ENCODE results near the gene MACROH2A1. TPM values are rescaled to one million over a fixed set of nuclear protein-coding genes. Genes with fewer than 3 reads are reported as not detected.

The MACROH2A1 gene
- total and polyA plus RNA-seq, 2 experiments from 2014 or later = 115 to 125 TPM

DNA sequence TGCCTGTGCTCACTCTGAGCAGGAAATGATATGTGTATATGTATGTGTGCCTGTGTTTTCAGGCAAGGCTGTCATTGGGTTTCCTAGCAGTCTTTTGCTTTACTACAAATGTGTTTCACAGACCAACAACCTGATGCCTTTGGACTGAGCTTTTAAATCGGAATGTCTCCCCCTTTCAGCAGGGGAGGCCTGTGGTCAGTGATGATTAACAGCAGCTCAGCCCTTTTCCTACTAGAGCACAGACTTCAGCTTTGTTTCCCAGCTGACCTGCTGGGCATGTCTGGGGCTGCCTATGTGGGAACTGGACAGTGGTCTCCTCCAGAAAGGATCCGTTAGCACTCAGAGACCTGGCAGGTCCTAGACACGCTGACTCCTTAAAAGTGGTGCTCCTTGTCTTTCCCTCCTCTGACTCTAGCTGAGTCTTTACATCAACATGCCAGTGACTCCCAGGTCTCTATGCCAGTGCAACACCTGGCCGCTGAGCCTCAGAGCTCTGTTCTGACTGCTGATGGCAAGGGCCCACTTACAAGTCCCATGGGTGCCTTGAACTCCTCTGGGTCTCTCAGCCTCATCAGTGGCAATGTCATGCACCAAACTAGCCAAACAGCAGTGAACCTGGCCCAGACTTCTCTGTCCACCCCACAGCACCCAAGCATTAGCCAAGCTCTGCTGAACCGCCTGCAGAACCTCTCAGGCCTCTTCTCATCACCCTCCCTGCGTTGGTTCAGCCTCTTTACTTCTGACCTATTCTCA lies 7.7 kb downstream of the MACROH2A1 start:
- peaks cover 52% of the 10 kb centered on the region for H3F3A ChIP-seq (ENCODE audit: insufficient read depth)
- H3K4me1 ChIP-seq (ENCODE audit: insufficient read depth) = peaks cover 59% of the 10 kb centered on the region
- peaks cover 7% of the 10 kb centered on the region; the same call in 1 of the 2 replicates for H3K36me3 ChIP-seq (ENCODE audit: low read depth)
- WGBS, 2 experiments (ENCODE audit: low coverage in 1 of 2, low lambda C conversion rate in 2 of 2, missing lambda C conversion rate in 2 of 2) = 70% methylated on average over 6 of the region's 6 CpGs
- H3K4me2 ChIP-seq (ENCODE audit: unreplicated experiment) = peak overlapping the region; percentile 66
- H3K9ac ChIP-seq = peak overlapping the region; percentile 62
- H4K20me1 ChIP-seq (ENCODE audit: insufficient read depth) = peaks cover 13% of the 10 kb centered on the region; the same call in 1 of the 2 replicates
- no peaks in the 10 kb centered on the region for H3K27me3 ChIP-seq (replicated peaks; ENCODE audit: insufficient read depth)
- H3K4me3 ChIP-seq = peak overlapping the region; percentile 21
- peak overlapping the region; percentile 89 for H3K27ac ChIP-seq
- in situ Hi-C loops (cut with MboI) = no loop called here
- peak; percentile 90 for DNase-seq
- H2AFZ ChIP-seq = no peak overlapping the region
- TF ChIP-seq EZH2phosphoT487 (IDR thresholded peaks at IDR 0.05; ENCODE audit: insufficient read depth, low read depth) = no peak
- no peak for TF ChIP-seq EZH2 (IDR thresholded peaks at IDR 0.05; ENCODE audit: insufficient read depth, poor library complexity, severe bottlenecking)
- H3K79me2 ChIP-seq (ENCODE audit: insufficient read depth) = peaks cover 95% of the 10 kb centered on the region
- H3K9me3 ChIP-seq (ENCODE audit: low read depth) = no peaks in the 10 kb centered on the region
- no peaks in the 10 kb centered on the region for H3K9me2 ChIP-seq (ENCODE audit: insufficient read depth)

DNA sequence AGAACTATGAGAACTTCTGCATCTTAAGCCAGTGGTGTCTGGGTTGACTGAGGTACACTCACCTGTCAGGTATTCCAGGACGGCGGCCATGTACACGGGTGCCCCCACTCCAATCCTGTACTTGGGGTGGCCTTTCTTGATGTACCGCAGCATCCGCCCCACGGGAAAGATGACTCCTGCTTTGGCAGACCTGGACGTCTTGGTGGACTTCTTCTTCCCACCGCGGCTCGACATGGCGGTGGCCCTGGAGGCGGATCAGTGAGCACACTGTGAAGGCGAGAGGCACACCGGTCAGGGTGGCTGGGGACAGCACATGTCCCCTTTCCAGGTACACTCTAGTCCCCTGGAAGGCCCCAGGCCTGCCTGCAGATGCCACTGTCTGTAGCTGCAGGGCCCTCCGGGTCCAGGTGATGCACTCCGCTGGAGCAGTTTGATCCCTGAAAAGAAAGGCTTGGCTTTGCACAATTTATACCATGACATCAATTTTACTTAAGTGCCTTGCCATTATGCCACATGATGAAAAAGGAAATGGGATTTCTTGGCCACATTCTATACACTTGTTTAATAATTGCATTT lies 10.1 kb downstream of the MACROH2A1 start:
- Histone ChIP-seq H3K9me2 (ENCODE audit: insufficient read depth) (no peaks in the 10 kb centered on the region), H4K20me1 (ENCODE audit: insufficient read depth) (peaks cover 13% of the 10 kb centered on the region; the same call in 1 of the 2 replicates), H3K4me3 (no peak overlapping the region), H3K9me3 (ENCODE audit: low read depth) (no peaks in the 10 kb centered on the region), H3K27ac (no peak overlapping the region), H3K4me2 (ENCODE audit: unreplicated experiment) (no peak overlapping the region), H3K4me1 (ENCODE audit: insufficient read depth) (peaks cover 70% of the 10 kb centered on the region), H3K9ac (no peak overlapping the region), H2AFZ (no peak overlapping the region), H3K27me3 (replicated peaks; ENCODE audit: insufficient read depth) (no peaks in the 10 kb centered on the region), H3F3A (ENCODE audit: insufficient read depth) (peaks cover 58% of the 10 kb centered on the region), H3K79me2 (ENCODE audit: insufficient read depth) (peaks cover 94% of the 10 kb centered on the region), H3K36me3 (ENCODE audit: low read depth) (peaks cover 7% of the 10 kb centered on the region; the same call in 1 of the 2 replicates)
- in situ Hi-C loops (cut with MboI) = no loop called here
- no peak for DNase-seq
- TF ChIP-seq EZH2phosphoT487 (IDR thresholded peaks at IDR 0.05; ENCODE audit: insufficient read depth, low read depth) = no peak
- TF ChIP-seq EZH2 (IDR thresholded peaks at IDR 0.05; ENCODE audit: insufficient read depth, poor library complexity, severe bottlenecking) = no peak
- WGBS, 2 experiments (ENCODE audit: low coverage in 1 of 2, low lambda C conversion rate in 2 of 2, missing lambda C conversion rate in 2 of 2) = 92 to 94% methylated on average over 16 of the region's 16 CpGs

DNA sequence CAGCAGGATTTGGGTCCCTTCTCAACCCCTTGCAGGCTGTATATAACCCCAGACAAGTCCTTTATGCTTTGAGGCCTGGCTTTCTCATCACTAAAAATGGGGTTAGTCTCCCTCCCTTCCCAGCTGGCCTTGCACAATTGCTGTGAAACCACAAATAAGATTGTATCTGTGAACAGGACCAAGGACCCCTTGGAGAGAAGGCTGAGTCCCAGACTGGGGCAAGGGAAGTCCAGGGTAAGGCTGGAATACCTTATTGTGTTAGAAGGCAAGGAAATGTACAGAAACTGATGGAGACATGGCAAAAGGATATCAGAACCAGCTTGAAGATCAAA lies 11.4 kb downstream of the MACROH2A1 start:
- peaks cover 60% of the 10 kb centered on the region for H3K4me1 ChIP-seq (ENCODE audit: insufficient read depth)
- H3K9me3 ChIP-seq (ENCODE audit: low read depth) = no peaks in the 10 kb centered on the region
- no peaks in the 10 kb centered on the region for H3K9me2 ChIP-seq (ENCODE audit: insufficient read depth)
- no peak for TF ChIP-seq EZH2 (IDR thresholded peaks at IDR 0.05; ENCODE audit: insufficient read depth, poor library complexity, severe bottlenecking)
- TF ChIP-seq EZH2phosphoT487 (IDR thresholded peaks at IDR 0.05; ENCODE audit: insufficient read depth, low read depth) = no peak
- H3K9ac ChIP-seq = peak overlapping the region; percentile 33; the same call in 1 of the 2 replicates
- no peaks in the 10 kb centered on the region for H3K27me3 ChIP-seq (replicated peaks; ENCODE audit: insufficient read depth)
- no peak overlapping the region for H3K4me3 ChIP-seq
- peak overlapping the region; percentile 18 for H3K4me2 ChIP-seq (ENCODE audit: unreplicated experiment)
- peaks cover 15% of the 10 kb centered on the region for H3K36me3 ChIP-seq (ENCODE audit: low read depth)
- DNase-seq = no peak
- no peak overlapping the region for H2AFZ ChIP-seq
- peaks cover 2% of the 10 kb centered on the region; the same call in 1 of the 2 replicates for H4K20me1 ChIP-seq (ENCODE audit: insufficient read depth)
- H3F3A ChIP-seq (ENCODE audit: insufficient read depth) = peaks cover 44% of the 10 kb centered on the region
- peaks cover 94% of the 10 kb centered on the region for H3K79me2 ChIP-seq (ENCODE audit: insufficient read depth)
- H3K27ac ChIP-seq = peak overlapping the region; percentile 85
- in situ Hi-C loops (cut with MboI) = no loop called here

GRCh38 chr5:135386886-135387628 lies 12.0 kb downstream of the MACROH2A1 start:
- WGBS, 2 experiments (ENCODE audit: low coverage in 1 of 2, low lambda C conversion rate in 2 of 2, missing lambda C conversion rate in 2 of 2) = 74 to 79% methylated on average over 8 of the region's 8 CpGs
- Histone ChIP-seq H2AFZ (no peak overlapping the region), H3F3A (ENCODE audit: insufficient read depth) (peaks cover 41% of the 10 kb centered on the region)

More at GRCh38 chr5:135386886-135387628, 12.0 kb downstream of the MACROH2A1 start:
- in situ Hi-C loops (cut with MboI) = no loop called here
- peak; percentile 98 for DNase-seq
- peak overlapping the region; percentile 47 for H3K9ac ChIP-seq
- H3K9me2 ChIP-seq (ENCODE audit: insufficient read depth) = no peaks in the 10 kb centered on the region
- TF ChIP-seq EZH2 (IDR thresholded peaks at IDR 0.05; ENCODE audit: insufficient read depth, poor library complexity, severe bottlenecking) (no peak), EZH2phosphoT487 (IDR thresholded peaks at IDR 0.05; ENCODE audit: insufficient read depth, low read depth) (no peak)
- no peaks in the 10 kb centered on the region for H3K27me3 ChIP-seq (replicated peaks; ENCODE audit: insufficient read depth)
- peaks cover 56% of the 10 kb centered on the region for H3K4me1 ChIP-seq (ENCODE audit: insufficient read depth)
- H3K27ac ChIP-seq = peak overlapping the region; percentile 85
- H3K36me3 ChIP-seq (ENCODE audit: low read depth) = peaks cover 20% of the 10 kb centered on the region
- H3K4me2 ChIP-seq (ENCODE audit: unreplicated experiment) = peak overlapping the region; percentile 62
- H4K20me1 ChIP-seq (ENCODE audit: insufficient read depth) = no peaks in the 10 kb centered on the region
- no peak overlapping the region for H3K4me3 ChIP-seq
- peaks cover 95% of the 10 kb centered on the region for H3K79me2 ChIP-seq (ENCODE audit: insufficient read depth)
- no peaks in the 10 kb centered on the region for H3K9me3 ChIP-seq (ENCODE audit: low read depth)
